ENCODE measurements around the gene CRYL1. TPM values are rescaled to one million over a fixed set of nuclear protein-coding genes. Genes with fewer than 3 reads are reported as not detected.
A peak's percentile ranks its signal among the peaks of the same experiment; 100 is the strongest.

CRYL1 gene
- total and polyA plus RNA-seq, 2 of the 13 experiments (the other 11 are each of a cell fraction or from before 2014, with no cell fraction given), result 57.2 to 115 TPM

DNA sequence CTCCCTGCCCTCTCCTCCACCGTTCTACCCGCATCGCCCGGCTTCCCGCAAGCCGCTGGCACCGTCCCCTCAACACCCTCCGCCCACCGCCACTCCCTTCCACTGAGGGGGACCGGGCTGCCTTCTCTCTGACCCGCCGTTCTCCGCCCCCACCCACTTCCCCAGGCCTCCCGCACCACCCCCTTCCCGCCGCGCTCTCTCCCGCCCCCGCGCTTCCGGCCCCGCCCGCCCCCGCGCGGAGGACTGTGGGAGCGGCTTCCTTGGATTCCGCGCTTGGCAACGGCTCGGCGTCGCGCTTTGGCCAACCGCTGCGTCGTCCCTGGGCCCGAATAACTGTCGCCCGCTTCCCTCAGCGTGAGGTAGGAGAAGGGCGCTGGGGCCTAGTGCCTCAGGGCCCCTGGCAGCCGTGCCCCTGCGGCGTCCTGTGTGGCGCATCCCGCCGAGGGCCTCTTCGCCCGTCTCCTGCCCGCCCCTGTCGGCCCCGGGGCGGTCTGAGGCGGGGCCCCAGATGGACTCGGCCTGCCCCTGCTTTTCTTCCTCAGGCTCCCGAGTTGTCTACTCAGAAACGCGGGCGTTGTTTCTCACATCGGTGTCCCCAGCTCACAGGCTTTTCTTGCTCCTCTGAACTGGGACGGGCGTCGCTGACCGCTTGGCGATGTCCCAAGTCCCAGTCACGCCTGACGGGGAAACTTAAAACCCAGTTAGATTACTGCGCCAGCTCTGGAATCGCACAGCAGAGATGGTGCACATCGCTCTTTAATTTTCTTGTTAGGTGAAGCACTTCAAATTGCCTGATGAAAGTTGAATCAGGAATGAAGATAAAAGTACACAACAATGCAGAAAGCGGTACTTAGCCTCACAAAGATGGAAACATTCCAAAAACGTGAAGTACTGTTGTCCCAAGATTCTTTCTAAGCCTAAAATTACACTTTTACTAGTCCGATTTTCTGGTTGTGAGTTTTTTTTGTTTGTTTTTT is 41.5 kb upstream of the CRYL1 start, which contains the start of gene IFT88 (continued):
- TF ChIP-seq ATM (IDR thresholded peaks at IDR 0.05; ENCODE audit: borderline replicate concordance) (no peak), ZNF264 (CRISPR knock-in tag; IDR thresholded peaks at IDR 0.05) (peak; percentile 24), SAFB2 (CRISPR knock-in tag; IDR thresholded peaks at IDR 0.05; ENCODE audit: borderline replicate concordance, low read depth) (peak; percentile 68; the same call in 1 of the 2 replicates), ZNF672 (CRISPR knock-in tag; IDR thresholded peaks at IDR 0.05) (0 out of 2 replicates have a peak, but pooled peaks have one; percentile 62), FOXK2 (IDR thresholded peaks at IDR 0.05) (no peak), PHB2 (IDR thresholded peaks at IDR 0.05; ENCODE audit: partially characterized antibody) (no peak), ZNF530 (CRISPR knock-in tag; IDR thresholded peaks at IDR 0.05; ENCODE audit: low read depth) (no peak), HBP1 (CRISPR knock-in tag; IDR thresholded peaks at IDR 0.05; ENCODE audit: low read depth) (no peak; the same call in 1 of the 2 replicates), ZSCAN22 (CRISPR knock-in tag; IDR thresholded peaks at IDR 0.05) (no peak), MED13 (CRISPR knock-in tag; IDR thresholded peaks at IDR 0.05) (no peak; the same call in 1 of the 2 replicates), BRF2 (CRISPR knock-in tag; IDR thresholded peaks at IDR 0.05) (peak; percentile 71; the same call in 1 of the 2 replicates), KDM3A (CRISPR knock-in tag; IDR thresholded peaks at IDR 0.05; ENCODE audit: low read depth) (0 out of 2 replicates have a peak, but pooled peaks have one; percentile 23), NFYB (CRISPR knock-in tag; IDR thresholded peaks at IDR 0.05) (no peak; the same call in 1 of the 2 replicates), ZNF263 (CRISPR knock-in tag; IDR thresholded peaks at IDR 0.05) (peak; percentile 16; the same call in 1 of the 2 replicates), HMGXB4 (CRISPR knock-in tag; IDR thresholded peaks at IDR 0.05; ENCODE audit: borderline replicate concordance in 1 of 2, low read depth in 1 of 2) (peak; percentile 28 to 55; a peak in 3 of 4 replicates), TCF12 (IDR thresholded peaks at IDR 0.05) (no peak), TCF12 (CRISPR knock-in tag; IDR thresholded peaks at IDR 0.05) (0 out of 2 replicates have a peak, but pooled peaks have one; percentile 35), ZNF33B (CRISPR knock-in tag; IDR thresholded peaks at IDR 0.05) (peak; percentile 29; the same call in 1 of the 2 replicates), KLF15 (CRISPR knock-in tag; IDR thresholded peaks at IDR 0.05; ENCODE audit: borderline replicate concordance) (no peak; the same call in 1 of the 2 replicates), MBD4 (IDR thresholded peaks at IDR 0.05; ENCODE audit: borderline replicate concordance, low read length) (no peak)
- TF ChIP-seq, protein P1, sequence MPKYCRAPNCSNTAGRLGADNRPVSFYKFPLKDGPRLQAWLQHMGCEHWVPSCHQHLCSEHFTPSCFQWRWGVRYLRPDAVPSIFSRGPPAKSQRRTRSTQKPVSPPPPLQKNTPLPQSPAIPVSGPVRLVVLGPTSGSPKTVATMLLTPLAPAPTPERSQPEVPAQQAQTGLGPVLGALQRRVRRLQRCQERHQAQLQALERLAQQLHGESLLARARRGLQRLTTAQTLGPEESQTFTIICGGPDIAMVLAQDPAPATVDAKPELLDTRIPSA (CRISPR knock-in tag; IDR thresholded peaks at IDR 0.05; ENCODE audit: borderline replicate concordance), result no peak
- TF ChIP-seq, protein P2, sequence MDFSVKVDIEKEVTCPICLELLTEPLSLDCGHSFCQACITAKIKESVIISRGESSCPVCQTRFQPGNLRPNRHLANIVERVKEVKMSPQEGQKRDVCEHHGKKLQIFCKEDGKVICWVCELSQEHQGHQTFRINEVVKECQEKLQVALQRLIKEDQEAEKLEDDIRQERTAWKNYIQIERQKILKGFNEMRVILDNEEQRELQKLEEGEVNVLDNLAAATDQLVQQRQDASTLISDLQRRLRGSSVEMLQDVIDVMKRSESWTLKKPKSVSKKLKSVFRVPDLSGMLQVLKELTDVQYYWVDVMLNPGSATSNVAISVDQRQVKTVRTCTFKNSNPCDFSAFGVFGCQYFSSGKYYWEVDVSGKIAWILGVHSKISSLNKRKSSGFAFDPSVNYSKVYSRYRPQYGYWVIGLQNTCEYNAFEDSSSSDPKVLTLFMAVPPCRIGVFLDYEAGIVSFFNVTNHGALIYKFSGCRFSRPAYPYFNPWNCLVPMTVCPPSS (IDR thresholded peaks at IDR 0.05), result no peak
- TF ChIP-seq, protein P3, sequence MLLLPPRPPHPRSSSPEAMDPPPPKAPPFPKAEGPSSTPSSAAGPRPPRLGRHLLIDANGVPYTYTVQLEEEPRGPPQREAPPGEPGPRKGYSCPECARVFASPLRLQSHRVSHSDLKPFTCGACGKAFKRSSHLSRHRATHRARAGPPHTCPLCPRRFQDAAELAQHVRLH (CRISPR knock-in tag; IDR thresholded peaks at IDR 0.05; ENCODE audit: borderline replicate concordance, low read depth), result no peak

Data from HepG2 (cell line).